ENCODE results near the gene STAT4.

STAT4 gene

DNA sequence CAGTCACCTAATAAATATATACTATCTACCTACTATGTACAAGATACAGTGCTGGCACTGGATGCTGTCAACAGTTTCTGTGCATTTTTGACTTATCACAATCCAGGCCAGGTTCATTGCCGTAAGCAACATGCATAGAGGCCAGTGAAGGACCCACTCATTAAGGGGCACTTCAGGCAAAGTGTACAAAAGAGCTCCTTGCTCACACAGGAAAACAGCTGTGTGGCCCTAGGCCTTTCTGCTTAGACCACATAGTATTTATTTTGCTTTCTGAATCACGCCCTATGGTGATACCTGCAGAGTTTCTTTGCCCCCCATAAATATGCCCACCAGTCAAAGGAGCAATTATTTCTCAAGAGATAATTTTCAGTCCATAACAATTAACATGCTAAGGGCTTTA lies 39.6 kb upstream of the STAT4 start:
- DNase-seq (ENCODE audit: low read depth) = no peak
- no peak overlapping the region for H3K4me3 ChIP-seq (ENCODE audit: low read length)
- TF ChIP-seq, protein P1, sequence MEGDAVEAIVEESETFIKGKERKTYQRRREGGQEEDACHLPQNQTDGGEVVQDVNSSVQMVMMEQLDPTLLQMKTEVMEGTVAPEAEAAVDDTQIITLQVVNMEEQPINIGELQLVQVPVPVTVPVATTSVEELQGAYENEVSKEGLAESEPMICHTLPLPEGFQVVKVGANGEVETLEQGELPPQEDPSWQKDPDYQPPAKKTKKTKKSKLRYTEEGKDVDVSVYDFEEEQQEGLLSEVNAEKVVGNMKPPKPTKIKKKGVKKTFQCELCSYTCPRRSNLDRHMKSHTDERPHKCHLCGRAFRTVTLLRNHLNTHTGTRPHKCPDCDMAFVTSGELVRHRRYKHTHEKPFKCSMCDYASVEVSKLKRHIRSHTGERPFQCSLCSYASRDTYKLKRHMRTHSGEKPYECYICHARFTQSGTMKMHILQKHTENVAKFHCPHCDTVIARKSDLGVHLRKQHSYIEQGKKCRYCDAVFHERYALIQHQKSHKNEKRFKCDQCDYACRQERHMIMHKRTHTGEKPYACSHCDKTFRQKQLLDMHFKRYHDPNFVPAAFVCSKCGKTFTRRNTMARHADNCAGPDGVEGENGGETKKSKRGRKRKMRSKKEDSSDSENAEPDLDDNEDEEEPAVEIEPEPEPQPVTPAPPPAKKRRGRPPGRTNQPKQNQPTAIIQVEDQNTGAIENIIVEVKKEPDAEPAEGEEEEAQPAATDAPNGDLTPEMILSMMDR (conservative IDR thresholded peaks at IDR 0.05; ENCODE audit: low read depth, low read length) = no peak

DNA sequence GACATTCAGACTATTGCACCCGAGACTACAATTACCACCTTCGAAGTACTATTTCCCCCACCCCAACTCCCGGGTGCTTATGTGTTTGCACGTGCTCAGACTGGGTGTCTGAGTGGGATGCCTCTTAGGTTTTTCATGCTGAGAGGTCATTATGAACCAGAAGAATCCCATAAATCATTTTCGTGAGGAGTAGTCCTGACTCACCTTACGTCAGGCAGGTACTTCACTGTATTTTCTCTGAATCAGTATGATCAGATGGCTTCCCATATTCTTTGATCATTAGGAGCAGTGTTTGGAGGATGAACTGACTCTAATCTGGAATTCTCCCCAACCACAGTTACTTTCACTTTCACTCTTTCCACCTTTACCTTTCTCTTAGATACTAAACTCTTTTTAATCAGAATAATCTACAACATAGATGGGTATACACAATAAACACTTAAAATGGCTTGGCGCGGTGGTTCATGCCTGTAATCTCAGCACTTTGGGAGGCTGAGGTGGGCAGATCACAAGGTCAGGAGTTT lies 38.4 kb upstream of the STAT4 start:
- TF ChIP-seq, protein P1 (conservative IDR thresholded peaks at IDR 0.05; ENCODE audit: low read depth, low read length) = no peak
- H3K4me3 ChIP-seq (ENCODE audit: low read length) = no peak overlapping the region
- no peak for DNase-seq (ENCODE audit: low read depth)

DNA sequence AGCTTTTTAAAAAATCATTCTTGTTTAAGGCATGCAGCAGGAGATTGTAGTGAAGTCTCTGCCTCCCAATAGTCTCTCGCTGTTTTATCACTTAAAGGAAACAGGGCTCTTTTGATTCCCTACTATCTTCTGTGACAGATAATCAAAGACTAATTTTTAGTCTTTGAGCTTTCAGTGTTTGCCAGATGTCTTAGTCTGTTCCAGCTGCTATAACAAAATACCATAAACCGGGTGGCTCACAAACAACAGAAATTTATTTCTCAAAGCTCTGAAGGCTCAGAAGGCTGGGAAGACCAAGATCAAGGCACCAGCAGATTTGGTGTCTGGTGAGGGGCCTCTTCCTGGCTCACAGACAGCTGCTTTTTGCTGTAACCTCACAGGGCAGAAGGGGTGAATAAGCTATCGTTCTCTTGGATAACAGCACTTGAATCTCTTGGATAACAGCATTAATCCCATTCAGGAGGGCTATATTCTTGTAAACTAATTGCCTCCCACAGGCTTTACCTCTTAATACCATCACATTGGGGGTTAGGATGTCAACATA lies 37.8 kb upstream of the STAT4 start:
- no peak for DNase-seq (ENCODE audit: low read depth)
- no peak overlapping the region for H3K4me3 ChIP-seq (ENCODE audit: low read length)
- TF ChIP-seq, protein P1 (conservative IDR thresholded peaks at IDR 0.05; ENCODE audit: low read depth, low read length) = no peak

DNA sequence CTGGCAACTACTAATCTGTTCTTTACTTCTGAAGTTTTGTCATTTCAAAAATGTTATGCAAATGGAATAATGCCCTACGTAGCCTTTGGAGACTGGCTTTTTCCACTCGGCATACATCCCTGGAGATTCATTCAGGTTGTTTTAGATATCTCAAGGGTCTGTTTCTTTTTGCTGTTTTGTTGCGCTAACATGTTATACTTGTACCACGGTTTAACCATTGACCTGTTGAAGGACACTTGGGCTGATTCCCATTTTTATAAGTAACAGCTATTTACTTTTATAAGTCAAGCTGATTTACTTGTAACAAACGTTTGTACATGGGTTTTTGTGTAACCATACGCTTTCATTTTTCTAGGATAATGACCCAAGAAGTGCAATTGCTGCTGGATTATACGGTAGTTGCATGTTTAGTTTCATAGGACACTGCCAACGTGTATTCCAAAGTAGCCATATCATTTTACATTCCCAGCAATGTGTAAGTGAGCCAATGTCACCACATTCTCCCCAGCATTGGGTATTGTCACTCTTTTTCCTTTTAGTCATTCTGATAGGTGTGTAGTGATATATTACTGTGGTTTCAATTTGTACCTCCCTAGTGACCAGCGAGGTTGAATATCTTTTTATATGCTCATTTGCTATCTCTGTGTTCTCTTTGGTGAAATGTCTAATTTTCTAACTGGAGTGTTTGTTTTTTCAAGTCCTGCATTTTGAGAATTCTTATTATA lies 36.5 kb upstream of the STAT4 start:
- H3K4me3 ChIP-seq (ENCODE audit: low read length) = no peak overlapping the region
- TF ChIP-seq, protein P1 (conservative IDR thresholded peaks at IDR 0.05; ENCODE audit: low read depth, low read length) = no peak
- DNase-seq (ENCODE audit: low read depth) = no peak

DNA sequence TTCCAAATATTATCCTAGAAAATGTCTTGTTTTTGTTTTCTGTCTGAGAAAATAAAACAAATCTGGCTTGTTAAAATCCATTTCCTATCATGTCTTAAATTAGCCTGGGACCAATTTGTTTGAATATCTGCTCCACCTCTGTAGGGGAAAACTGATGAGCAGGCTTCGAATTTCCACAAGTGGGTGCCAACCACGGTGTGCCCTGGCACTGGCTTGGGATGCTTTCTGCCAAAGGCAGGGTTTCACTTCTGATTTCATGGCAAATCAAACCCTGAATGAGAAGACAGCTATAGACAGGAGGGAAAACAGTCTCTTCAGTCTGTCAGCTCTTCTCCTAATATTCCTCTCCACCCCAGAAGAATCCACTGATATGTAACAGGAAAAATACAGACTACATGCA lies 33.7 kb upstream of the STAT4 start:
- DNase-seq (ENCODE audit: low read depth) = no peak
- TF ChIP-seq, protein P1 (conservative IDR thresholded peaks at IDR 0.05; ENCODE audit: low read depth, low read length) = no peak
- H3K4me3 ChIP-seq (ENCODE audit: low read length) = no peak overlapping the region

DNA sequence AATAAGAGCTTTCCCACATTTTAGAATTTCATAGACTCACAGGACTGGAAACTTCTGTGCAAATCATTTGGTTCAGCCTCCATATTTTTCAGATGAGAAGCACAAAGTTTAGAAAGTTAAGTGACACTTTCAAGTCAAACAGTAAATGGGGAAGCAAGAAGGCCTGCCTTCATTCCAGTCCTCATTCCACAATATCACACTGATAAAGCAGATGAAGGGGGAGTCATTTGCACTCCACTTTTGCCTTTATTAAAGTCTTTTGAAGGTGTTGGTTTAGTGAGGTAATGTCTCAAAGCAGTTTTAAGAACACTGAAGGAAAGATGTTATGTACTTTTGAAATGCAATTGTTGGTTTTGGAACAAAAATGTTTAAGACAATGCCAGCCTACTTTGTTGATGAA lies 32.7 kb upstream of the STAT4 start:
- no peak for DNase-seq (ENCODE audit: low read depth)
- H3K4me3 ChIP-seq (ENCODE audit: low read length) = no peak overlapping the region
- TF ChIP-seq, protein P1 (conservative IDR thresholded peaks at IDR 0.05; ENCODE audit: low read depth, low read length) = no peak

DNA sequence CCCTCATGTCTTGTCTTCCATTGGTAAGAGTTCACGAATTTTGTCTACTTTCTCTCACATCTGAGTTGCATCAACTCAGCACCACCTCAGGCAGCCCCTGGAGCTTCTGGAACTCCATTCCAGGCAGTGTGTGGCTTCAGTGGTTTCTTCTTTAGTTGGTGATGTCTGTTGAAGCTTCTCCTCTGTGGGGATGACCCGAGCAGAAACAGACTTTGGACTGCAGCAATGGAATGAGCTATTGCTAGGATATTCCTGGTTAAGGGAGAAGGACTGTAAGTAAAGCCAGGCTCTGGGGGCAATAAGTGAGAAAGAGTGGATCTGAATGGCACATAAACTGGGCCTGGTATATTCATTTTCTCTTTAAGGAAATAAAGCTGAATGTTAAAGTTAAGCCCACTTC lies 32.3 kb upstream of the STAT4 start:
- no peak overlapping the region for H3K4me3 ChIP-seq (ENCODE audit: low read length)
- no peak for DNase-seq (ENCODE audit: low read depth)
- TF ChIP-seq, protein P1 (conservative IDR thresholded peaks at IDR 0.05; ENCODE audit: low read depth, low read length) = no peak
